A673 (cell line): ENCODE data around the gene NEGR1.

Experiments
- EZH2 ChIP-seq: fragments of 200-600 bp; sonication (generic); IDR thresholded peaks from 2 replicates; pipeline ENCODE4 v1.6.1; 2017; ENCODE audit warnings: borderline replicate concordance, low read depth, mild to moderate bottlenecking, mixed read lengths, antibody characterized with exemption, low read length; ENCODE audit not compliant: poor library complexity, severe bottlenecking
- TF ChIP-seq, protein P1 (sequence below): fragments of 300-800, 200-600 bp; sonication (generic); conservative IDR thresholded peaks from 2 replicates; pipeline ENCODE4 v1.5.1; 2017; ENCODE audit warnings: low read depth, mild to moderate bottlenecking, antibody characterized with exemption, low read length, moderate library complexity, mixed read lengths

DNA sequence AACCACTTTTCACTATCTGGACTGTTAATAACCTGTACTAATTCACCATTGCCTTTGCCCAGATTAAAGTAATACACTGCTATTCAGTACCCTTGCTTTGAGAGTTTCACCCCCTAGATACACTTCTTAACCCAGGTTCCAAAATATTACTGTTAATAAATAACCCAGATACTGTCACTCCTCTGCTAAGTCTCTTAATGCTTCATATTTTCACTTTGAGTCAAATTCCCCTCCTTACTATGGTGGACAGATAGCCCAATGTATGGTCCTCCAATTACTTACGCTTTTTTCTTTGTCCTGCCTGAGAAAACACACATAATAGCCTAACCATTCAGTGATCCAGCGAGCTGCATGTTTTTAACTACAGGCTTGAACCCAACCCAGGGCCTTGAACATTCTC lies 152.5 kb downstream of the NEGR1 start:
- TF ChIP-seq, protein P1, sequence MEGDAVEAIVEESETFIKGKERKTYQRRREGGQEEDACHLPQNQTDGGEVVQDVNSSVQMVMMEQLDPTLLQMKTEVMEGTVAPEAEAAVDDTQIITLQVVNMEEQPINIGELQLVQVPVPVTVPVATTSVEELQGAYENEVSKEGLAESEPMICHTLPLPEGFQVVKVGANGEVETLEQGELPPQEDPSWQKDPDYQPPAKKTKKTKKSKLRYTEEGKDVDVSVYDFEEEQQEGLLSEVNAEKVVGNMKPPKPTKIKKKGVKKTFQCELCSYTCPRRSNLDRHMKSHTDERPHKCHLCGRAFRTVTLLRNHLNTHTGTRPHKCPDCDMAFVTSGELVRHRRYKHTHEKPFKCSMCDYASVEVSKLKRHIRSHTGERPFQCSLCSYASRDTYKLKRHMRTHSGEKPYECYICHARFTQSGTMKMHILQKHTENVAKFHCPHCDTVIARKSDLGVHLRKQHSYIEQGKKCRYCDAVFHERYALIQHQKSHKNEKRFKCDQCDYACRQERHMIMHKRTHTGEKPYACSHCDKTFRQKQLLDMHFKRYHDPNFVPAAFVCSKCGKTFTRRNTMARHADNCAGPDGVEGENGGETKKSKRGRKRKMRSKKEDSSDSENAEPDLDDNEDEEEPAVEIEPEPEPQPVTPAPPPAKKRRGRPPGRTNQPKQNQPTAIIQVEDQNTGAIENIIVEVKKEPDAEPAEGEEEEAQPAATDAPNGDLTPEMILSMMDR, result no peak
- no peak for TF ChIP-seq EZH2
